GM11168 (cell line): Measurements from ENCODE around the gene SLC23A2.

Source experiments
- in situ Hi-C: fragments of 300-500 bp; cut with MboI; formaldehyde crosslinking; loops from one replicate; pipeline ENCODE4 v1.12.0; 2022; ENCODE audit warnings: low sequenced_read_pairs; ENCODE audit not compliant: unreplicated experiment

The SLC23A2 gene

DNA sequence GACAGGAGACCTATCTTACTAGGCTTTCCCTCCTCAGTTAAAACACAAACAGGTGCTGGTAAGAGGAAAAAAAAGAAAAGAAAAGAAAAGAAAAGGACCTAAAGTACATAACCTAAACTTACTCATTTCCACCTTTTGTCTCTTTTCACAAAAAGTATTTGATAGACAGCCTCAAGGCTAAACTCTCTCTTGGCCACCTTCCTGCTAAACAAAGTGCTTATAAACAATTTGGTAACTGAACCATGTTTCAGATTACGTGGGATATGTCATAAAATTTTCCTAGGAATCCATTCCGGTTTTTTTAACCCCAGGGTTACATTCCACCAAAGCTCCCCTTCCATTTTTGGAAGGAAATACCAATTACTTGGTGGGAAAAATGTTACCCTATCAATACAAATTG is 170.6 kb downstream of the SLC23A2 start:
- in situ Hi-C loops: no loop called here

DNA sequence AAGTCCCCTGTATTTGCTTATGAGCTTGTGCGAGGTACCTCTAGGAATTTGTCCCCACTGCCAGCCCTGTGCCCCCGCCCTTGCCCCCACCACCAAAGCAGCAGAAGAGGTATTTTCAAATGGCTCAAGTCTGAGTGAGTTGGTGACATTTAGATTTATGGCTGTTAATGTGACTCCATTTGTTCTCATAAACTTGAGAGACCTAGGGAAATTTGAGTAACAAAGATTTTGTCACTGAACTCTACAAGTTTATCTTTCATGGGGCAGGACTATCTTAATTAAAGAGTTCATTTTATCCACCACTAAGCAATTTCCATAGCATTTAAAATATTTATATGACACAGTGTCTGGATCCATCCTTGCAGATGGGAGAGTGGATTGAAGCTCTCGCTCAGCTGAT is 171.1 kb downstream of the SLC23A2 start:
- in situ Hi-C loops: no loop called here

DNA sequence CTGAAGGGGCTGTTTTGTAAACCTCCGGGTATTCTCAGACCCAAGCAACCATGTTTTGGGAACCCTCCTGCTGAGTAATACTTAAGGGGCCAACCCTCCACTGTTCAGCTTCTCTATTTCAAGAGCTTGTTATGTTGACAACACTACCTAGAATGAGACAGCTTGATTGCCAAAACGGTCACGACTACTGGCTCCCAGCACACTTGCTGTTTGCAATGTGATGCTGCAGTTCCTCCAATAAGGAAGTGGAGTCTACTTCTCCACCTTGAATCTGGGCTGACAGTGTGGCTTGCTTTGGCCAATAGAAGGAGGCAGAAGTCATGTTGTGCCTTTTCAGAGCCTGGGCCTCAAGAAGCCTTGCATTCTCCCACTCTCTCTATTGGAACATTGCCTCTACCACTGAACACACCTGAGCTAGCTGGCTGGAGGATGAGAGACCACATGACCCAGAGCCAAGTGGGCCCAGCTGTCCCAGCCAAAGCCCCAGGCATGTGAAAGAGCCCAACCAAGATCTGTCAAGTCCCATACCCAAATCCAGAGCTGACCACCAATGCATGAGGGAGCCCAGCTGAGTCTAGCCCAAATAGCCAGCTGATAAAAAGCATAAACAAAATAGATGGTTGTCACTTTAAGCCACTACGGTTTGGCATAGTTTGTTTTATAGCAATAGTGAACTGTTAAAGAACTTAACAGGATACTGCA is 171.6 kb downstream of the SLC23A2 start:
- in situ Hi-C loops: no loop called here

DNA sequence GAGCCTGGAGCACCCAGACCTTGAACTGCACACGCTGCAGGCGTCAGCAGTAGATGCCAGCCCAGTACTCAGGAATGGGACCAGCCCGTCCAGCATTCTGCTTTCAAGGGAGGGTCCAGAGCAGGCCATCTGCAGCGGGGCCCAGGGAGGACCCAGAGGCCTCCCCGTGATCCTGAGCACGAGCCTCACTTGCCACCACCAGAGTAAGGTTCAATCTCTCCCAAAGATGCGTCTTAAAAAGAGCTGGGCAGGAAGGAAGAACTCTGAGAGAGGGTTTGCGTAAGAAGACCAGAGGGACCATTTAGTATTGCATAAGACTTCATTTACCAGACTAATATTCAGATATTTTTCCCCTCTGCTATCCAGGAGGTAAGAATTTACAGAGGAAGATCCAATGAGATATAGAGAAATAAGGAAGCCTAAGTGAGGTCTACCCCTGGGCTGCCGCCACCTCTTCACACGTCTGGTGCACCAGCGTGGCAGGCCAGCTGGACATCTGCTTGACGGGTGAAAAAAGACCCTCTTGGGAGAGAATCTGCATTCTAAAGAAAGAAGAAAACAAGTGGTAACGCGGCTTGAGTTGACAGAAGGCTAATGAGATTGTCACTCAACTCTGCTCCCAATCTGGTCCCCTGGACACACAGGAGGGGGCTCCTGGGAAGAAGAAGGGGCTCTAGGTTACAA is 172.3 kb downstream of the SLC23A2 start:
- in situ Hi-C loops: no loop called here

DNA sequence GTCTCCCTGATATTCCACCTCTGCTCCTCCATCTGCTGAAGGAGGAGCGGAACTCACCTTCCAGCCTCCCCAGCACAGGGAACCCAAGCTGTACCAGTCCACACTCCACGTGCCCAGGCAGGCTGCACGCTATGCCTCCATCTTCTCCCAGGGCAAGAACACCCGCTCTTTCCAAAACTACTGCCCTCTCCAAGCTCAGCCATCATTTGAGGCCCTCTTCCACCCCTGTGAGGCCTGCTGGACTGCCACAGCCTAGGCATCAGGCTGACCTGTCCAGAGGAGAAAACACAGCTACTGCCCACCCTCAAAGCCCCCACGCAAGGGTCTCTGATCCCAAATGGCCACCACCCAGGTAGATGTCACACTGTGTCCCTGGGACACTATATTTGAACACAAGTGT is 179.7 kb downstream of the SLC23A2 start:
- in situ Hi-C loops: no loop called here

DNA sequence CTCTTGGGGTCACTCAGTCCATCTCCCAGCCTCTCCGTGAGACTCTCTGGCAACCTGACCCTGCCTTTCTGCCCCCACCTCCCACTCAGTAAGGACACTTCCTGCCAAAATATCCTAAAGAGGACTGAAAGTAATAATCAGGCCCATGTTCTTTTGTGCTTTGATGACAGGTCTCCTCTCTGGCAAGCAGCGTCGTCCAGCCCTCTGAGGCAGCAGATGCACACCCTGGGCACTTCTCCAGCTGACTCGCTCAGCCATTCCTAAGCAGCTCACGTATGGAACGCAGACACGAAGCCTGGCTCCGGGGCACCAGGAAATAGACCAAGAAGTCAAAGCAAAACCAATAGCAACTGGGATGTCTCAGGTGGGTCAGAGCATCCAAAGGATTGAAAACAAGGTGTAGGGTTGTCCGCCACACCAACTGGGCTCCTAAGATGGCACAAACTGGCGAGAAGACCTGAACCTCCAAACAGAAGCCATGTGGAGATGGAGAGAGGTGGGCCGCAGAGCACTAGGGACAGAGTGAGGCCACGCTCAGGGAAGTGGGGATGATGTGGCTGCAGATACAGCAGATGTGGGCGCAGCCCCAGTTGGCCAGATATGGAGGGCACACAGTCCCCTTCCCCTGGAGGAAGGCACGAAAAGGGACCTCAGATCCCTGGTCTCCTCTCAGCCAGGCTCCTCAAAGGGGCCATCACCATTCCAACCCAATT is 180.3 kb downstream of the SLC23A2 start:
- in situ Hi-C loops: no loop called here

DNA sequence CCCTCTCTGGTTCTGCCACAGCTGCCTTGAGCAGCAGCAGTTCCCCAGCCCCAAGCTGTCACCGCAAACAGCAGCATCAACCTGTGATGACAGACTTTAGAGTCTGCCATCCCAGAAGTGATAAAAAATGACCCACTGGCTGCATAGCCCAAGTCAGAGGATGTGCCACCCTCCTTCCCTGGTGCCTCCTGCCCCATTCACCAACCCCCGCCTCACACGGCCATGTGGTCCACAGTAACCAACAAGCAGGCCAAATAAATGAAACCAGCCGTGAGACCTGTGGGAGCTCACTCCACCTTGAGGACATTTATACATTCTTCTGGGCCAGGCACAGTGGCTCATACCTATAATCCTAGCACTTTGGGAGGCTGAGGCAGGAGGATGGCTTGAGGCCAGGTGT is 181.4 kb downstream of the SLC23A2 start:
- in situ Hi-C loops: no loop called here

DNA sequence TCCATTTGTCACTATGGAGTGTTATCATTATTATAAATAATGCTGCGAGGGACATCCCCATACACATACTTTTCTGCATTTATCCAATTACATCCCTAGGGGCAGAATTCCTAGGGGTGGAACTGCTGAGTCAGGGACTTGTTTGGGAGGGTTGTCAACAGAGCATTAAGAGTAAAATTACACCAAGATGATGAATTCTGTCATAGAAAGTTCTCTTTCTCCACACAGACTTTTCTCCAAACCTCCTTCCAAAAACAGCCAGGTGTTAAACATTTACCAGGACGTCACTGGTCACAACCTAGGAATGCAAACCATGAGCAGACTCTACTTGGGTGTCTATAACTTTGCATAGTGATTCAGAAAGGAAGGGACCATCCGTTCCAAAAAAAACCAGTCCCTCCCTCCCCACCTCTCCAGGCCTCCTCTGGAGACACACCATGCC is 184.1 kb downstream of the SLC23A2 start:
- in situ Hi-C loops: no loop called here

DNA sequence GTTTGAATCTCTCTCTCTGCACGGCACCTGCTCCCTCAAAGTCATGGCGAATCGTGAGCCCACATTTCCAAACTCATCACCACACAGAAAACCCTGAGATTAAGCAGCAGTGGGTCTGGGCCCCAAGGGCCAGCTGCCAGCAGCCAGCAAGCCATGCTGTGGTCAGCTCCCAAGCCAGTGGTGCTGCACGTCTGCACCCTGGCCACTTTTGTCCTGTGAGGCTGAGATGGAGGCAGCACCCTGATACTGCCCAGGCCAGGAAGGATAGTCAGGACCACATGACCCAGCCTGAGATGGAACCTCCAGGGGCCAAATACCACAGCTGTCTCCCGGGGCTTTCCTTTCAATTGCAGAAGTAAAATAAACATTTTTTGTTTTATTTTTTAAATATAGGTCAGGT is 185.7 kb downstream of the SLC23A2 start:
- in situ Hi-C loops: no loop called here

DNA sequence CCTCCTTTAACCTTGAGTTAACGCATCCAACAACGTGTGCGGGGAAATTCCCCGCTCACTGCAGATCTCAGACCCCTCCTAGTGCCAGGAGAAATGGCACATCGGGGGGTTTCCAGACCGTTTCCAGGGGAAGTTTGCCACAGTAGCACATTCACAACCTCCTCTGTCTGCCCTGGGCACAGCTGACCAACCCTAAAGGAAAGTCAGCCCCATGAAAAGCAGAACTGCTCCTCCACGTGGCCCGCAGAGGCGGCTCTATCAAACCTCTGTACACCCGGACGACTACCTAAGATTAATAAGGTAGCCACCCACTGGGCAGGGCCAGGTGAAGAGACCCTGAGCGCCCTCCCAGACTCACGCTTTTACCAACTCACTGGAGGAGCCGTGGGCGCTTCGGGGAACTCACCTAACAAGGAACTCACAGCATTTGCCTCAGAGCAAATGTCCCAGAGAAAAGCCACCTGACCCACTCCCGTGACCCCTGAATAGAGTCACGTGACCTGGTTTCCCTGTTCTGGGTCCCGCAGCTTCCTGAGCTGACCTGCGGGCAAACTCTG is 186.5 kb downstream of the SLC23A2 start:
- in situ Hi-C loops: no loop called here

DNA sequence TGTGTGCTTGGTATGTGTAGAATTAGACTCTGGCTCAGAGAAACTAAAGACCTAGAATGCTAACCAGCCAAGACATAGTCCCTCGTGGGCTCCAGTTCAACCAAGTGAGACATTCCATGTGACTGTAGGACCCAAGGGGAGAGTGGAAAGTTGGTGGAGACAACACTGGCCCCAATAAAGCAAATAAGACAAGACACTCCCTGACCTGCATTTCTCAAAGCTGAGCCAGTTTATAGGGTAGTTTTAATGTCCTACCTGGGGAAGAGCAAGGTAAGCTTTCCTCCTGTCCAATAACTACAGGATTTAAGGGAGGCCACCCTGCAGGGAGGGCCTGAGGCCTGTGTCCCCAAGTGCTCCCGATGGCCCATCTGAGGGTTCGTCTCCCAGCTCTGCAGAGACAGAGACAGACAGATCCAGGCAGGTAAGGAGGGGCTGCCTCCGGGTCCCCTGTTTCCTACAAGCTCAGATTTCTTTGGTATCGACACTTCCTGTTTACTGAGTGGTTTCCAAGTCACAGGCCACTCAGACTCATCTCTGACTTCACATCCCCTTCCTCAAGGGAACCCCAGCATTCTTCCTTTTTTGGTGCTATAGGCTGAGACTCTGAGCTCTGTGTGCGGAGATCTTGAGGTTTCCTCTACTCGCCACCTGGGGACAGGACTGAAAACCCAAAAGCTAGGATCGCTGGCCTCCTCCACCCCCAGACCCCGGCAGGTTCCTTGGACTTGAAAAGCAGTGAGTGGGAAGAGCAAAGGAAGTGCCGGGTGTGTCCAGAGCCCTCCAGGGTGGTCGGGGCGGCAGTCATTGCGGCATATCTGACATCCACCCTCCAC is 187.2 kb downstream of the SLC23A2 start:
- in situ Hi-C loops: no loop called here

DNA sequence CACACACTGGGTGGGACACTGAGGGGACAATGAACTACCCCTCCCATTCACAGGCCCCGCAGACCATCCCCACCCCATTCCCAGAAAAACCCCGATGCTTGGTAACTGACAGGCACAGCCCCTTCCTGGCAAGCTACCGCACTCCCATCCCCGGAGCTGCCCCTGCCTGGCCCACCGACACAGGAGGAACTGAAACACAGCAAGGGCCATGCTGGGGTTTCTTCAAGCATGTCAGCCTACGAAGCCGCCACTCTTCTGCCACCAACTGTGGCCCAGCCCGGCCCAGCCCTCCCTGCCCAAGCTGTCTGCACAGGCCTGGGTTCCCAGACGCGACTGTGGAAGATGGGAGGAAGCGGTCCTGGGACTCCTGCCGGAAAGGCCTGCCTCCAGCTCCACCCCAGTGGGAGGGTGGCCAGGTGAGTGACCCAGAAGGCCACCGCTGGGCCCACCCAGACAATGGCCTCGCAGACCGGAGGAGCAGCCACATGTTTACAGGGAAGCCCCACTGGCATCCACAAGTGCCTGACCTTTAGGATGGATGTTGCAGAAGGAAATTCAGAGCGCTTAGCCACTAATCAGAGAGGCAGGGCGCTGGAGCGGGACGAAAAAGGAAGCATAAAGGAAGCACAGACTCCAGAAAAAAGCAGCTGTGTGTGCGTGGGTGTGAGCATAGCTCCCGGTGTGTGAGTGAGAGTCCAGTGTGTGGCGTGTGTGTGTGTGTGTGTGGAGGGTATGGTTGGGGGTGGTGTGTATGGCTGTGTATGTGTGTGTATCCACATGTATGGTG is 188.0 kb downstream of the SLC23A2 start:
- in situ Hi-C loops: no loop called here

DNA sequence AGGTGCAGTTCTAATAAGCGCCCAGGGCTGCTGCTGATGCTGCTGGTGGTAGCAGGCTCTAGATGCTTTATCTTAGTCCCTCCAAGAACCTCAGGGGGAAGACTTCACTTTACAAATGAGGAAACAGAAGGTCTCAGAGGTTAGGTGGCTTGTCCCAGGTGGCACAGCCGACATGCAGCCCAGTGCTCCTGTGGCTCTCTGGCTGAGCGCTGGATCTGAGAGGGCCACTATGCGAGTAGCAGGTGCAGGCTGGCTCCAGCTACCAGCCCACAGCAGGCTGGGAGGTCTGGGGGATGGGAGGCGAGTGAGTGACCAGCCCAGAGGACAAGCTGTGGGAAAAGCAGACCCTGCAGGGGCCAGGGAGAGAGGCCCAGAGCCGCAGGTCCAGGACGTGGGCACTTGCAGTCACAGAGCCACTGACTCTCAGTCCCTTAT is 188.7 kb downstream of the SLC23A2 start:
- in situ Hi-C loops: no loop called here

DNA sequence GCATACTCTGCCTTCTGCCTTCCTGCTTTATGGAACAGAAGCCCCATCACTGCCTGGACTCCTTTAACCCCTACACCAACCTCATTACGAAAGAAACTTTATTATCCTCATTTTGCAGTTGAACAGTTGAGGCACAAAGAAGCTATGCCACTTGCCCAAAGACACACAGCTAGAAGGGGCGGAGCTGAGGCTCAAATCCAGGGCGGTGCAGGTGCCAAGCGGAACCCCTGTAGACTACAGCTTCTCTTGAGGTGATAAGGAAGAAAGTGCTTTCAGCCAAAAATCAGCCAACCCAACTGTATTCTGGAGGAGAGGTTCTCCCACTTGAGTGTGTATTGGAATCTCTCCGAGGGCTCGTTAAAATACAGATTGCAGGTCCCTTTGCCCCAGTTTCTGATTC is 189.1 kb downstream of the SLC23A2 start:
- in situ Hi-C loops: no loop called here

DNA sequence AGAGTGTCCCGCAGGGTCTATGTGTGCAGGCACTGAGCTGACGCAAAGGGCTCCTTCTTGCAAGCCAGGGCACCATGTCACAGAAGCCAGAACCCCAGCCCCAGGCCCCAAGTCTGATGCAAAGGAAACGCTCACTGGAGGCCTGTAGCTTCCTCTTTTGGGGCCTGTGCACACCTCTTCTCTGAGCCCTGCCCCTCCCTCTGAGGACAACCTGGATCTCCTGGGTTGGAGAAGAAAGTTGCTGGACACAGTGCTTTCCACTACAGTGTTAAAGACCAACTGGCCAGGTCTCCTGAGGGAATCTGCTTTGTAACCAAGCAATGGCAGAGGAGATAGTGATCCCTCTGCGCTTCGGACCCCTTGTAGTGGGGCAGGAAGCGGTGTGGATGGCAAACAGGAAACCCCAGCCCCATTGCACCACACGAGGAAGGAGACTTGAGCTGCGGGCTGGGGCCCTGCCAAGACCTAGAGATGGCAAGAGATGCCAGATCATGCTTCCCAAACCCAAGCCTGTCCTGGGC is 189.6 kb downstream of the SLC23A2 start:
- in situ Hi-C loops: no loop called here

DNA sequence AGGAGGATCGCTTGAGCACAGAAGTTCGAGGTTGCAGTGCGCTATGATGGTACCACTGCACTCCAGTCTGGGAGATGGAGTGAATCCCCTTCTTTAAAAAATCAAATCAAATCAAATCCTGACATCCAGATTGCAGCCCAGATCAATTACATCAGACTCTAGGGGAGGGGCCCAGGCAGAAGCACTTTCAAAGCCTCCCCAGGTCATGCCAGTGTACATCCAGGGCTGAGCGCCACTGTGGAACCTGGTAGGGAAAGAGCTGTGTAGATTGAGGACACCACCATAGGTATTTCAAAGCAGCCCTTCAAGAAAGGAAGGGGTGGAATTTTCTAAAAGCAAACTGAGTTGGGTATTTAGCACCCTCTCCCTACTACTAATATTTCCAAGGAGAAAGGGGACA is 190.1 kb downstream of the SLC23A2 start:
- in situ Hi-C loops: no loop called here

DNA sequence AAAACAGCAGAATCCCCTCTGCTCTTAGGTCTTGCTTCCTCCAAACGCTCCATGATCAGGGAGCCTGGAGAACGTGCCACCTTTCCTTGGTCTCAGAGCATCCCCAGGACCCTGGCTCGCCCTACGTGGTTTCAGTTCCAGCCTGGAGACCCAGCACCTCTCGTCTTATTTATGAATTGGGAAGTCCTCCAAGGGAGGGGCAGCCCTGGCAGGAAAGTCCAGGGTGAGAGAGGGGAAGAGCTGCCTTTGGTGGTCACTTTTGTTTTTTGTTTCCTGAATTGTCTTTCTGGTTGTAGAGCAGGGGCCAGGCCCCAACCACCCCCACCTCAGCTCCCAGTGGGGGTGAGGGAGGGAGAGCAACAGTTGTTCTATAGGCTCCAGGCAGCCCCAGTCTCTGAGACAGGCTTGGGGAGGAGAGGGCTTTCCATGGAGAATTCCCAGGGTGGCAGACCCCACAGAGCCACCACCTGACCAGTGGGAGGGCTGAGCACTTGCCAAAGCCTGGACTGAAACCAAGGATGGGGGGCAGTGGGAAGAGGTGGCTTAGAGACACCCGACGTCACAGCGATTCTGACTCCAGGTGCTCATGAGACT is 190.8 kb downstream of the SLC23A2 start:
- in situ Hi-C loops: no loop called here

DNA sequence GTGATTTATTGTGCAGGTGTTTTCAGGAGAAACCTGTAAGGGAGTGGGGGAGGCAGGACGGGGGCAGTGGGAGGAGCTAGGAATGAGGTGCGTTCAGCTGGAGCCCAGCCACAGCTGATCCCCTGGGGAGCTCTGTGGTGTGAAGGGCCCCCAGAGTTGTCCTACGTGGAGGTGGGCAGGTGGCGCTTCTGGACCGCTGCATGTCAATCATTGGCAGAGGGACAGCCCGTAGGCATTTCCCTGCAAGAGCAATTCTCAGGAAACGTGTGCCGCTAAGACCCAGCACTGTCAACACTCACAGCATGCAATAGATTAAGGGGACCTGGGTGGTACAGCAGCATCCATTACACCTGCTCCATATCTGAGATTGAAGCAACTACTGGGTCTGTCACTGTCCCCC is 191.6 kb downstream of the SLC23A2 start:
- in situ Hi-C loops: no loop called here

DNA sequence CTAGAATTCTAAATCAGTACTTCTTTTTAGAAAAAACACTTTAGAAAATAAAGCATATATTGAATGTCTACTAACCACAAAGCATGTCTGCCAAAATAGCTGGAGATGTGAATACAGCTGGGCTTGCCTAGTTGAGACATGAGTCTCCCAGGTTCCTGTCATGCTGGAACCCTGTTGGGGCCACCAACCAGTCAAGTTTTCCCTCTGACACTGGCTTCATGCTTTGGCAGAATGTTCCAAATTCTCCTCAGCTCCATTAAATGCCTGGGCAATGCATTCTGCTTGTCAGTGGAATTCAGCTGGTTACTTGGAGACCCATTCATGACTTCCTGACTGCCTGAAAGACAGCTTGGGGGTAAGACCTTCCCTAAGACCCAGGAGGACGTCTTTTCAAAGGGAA is 192.4 kb downstream of the SLC23A2 start:
- in situ Hi-C loops: no loop called here
